ENCODE measurements around the gene PRSS57.

- TF ChIP-seq POLR2A (IDR thresholded peaks at IDR 0.05) (no peak), CTCF (IDR thresholded peaks at IDR 0.05) (no peak)
Observed at GRCh38 chr19:652467-653389, 42.5 kb downstream of the PRSS57 start.
